Activated naive CD8-positive, alpha-beta T cell (primary cell): ENCODE results near the gene GFAP.

Experiments
- H3K27ac Mint-ChIP-seq: one replicate; pipeline ENCODE4 v1.8.0; 2021; ENCODE audit warnings: mixed read lengths
- H3K27me3 Mint-ChIP-seq: one replicate; pipeline ENCODE4 v1.8.0; 2021; ENCODE audit warnings: mixed read lengths
- H3K36me3 Mint-ChIP-seq: one replicate; pipeline ENCODE4 v1.8.0; 2021; ENCODE audit warnings: mixed read lengths
- H3K4me1 Mint-ChIP-seq: one replicate; pipeline ENCODE4 v1.8.0; 2021; ENCODE audit warnings: low read depth, mixed read lengths
- H3K4me3 Mint-ChIP-seq: one replicate; pipeline ENCODE4 v1.8.0; 2021; ENCODE audit warnings: mild to moderate bottlenecking, mixed read lengths
- H3K9me3 Mint-ChIP-seq: one replicate; pipeline ENCODE4 v1.8.0; 2021; ENCODE audit warnings: low read depth, mixed read lengths

GFAP gene

GRCh38 chr17:44911133-44912001 lies 3.9 kb downstream of the GFAP start:
- H3K27me3 Mint-ChIP-seq: peaks cover 10% of the 10 kb centered on the region
- no peaks in the 10 kb centered on the region for H3K9me3 Mint-ChIP-seq
- peaks cover 6% of the 10 kb centered on the region for H3K4me1 Mint-ChIP-seq
- H3K27ac Mint-ChIP-seq: no peak overlapping the region
- peak overlapping the region; percentile 20 for H3K4me3 Mint-ChIP-seq
- H3K36me3 Mint-ChIP-seq: no peaks in the 10 kb centered on the region

DNA sequence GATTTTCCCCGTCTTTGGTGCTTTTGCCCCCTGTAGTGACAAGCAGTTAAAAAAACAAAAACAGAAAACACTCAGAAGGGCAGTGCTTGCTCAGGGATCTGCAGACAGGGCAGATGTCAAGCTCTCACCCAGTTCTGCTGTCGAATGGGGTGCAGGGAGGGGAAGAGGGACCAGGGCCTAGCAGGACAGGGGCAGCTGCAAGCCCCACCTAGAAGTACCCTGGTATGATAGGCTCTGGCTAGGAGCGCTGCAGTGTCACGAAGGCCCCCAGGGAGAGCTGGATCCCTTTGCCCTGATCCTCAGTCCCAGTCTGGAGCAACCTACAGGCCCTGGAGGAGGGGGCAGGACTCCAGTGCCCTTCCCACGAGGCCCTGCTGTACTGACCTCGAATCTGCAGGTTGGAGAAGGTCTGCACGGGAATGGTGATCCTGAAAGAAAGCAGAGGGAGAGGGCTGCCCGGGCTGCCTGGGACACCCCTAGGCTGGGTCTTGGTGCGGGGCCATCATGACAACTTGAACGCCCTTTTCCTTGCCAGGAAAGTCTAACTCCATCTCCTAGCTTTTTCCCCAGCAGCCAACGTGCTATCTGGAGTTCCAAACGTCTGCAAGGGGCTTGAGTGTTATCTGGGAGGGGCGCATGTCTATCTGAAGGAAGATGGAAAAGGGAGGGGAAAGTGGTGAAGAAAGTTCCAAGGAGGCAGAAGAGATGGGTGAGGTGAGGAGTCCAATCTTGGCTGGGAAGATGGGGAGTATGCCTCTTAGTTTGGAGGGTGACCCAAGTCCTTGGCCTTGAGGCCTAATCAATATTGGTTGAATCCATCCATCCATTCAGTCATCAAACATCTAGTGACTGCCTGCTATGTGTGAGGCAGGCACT lies 4.8 kb downstream of the GFAP start:
- Mint-ChIP-seq H3K27me3 (peaks cover 10% of the 10 kb centered on the region), H3K36me3 (no peaks in the 10 kb centered on the region), H3K4me3 (peak overlapping the region; percentile 25), H3K27ac (no peak overlapping the region), H3K9me3 (no peaks in the 10 kb centered on the region), H3K4me1 (peaks cover 6% of the 10 kb centered on the region)

DNA sequence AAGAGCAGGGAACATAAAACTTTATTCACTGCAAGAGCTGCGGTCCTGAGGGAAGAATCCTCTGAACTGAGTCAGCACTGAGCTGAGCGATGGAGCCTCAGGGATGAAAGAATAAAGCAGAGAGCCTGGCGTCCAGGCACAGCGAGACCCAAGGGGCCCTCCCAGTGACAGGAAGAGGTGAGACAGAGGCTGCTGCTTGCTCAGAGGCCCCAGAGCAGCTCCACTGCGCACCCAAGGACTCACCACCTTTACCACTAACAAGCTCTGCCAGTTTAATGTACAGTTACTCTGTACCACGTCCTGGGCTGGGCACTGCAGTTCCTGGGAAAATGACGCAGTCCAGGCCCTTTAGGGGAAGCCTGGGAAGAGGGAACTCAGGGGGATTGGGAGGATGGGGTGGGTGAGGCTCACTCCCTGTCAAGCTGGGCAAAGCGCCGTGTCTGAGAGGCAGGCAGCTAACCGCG lies 5.6 kb downstream of the GFAP start:
- H3K4me3 Mint-ChIP-seq: no peak overlapping the region
- H3K27me3 Mint-ChIP-seq: peaks cover 10% of the 10 kb centered on the region
- H3K27ac Mint-ChIP-seq: no peak overlapping the region
- no peaks in the 10 kb centered on the region for H3K36me3 Mint-ChIP-seq
- no peaks in the 10 kb centered on the region for H3K9me3 Mint-ChIP-seq
- peaks cover 6% of the 10 kb centered on the region for H3K4me1 Mint-ChIP-seq

DNA sequence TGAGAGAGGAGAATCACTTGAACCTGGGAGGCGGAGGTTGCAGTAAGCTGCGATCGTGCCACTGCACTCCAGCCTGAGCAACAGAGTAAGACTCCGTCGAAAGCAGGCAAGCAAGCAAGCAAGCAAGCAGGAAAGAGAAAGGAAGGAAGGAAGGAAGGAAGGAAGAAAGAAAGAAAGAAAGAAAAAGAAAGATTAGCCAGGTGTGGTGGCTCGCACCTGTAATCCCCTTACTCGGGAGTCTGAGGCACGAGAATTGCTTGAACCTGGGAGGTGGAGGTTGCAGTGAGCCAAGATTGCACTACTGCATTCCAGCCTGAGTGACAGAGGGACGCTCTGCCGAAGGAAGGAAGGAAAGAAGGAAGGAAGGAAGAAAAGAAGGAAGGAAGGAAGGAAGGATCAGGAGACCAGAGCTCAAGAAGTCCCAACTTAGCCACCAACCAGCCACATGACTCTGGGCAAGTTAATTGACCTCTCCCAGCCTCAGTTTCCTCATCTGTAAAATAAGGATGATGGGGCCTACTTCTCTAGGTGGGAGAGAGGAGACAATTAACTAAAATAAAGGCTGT lies 6.5 kb downstream of the GFAP start:
- Mint-ChIP-seq H3K4me3 (no peak overlapping the region), H3K36me3 (no peaks in the 10 kb centered on the region), H3K9me3 (no peaks in the 10 kb centered on the region), H3K27me3 (peaks cover 10% of the 10 kb centered on the region), H3K27ac (no peak overlapping the region), H3K4me1 (peaks cover 6% of the 10 kb centered on the region)

- Mint-ChIP-seq H3K36me3 (no peaks in the 10 kb centered on the region), H3K27ac (no peak overlapping the region), H3K27me3 (peaks cover 4% of the 10 kb centered on the region), H3K4me1 (peaks cover 4% of the 10 kb centered on the region), H3K9me3 (no peaks in the 10 kb centered on the region), H3K4me3 (no peak overlapping the region)
Observed at GRCh38 chr17:44907729-44908470, 7.4 kb downstream of the GFAP start.

GRCh38 chr17:44906763-44907728 lies 8.3 kb downstream of the GFAP start:
- no peaks in the 10 kb centered on the region for H3K27me3 Mint-ChIP-seq
- no peaks in the 10 kb centered on the region for H3K36me3 Mint-ChIP-seq
- no peak overlapping the region for H3K4me3 Mint-ChIP-seq
- H3K9me3 Mint-ChIP-seq: no peaks in the 10 kb centered on the region
- no peak overlapping the region for H3K27ac Mint-ChIP-seq
- H3K4me1 Mint-ChIP-seq: peaks cover 4% of the 10 kb centered on the region

DNA sequence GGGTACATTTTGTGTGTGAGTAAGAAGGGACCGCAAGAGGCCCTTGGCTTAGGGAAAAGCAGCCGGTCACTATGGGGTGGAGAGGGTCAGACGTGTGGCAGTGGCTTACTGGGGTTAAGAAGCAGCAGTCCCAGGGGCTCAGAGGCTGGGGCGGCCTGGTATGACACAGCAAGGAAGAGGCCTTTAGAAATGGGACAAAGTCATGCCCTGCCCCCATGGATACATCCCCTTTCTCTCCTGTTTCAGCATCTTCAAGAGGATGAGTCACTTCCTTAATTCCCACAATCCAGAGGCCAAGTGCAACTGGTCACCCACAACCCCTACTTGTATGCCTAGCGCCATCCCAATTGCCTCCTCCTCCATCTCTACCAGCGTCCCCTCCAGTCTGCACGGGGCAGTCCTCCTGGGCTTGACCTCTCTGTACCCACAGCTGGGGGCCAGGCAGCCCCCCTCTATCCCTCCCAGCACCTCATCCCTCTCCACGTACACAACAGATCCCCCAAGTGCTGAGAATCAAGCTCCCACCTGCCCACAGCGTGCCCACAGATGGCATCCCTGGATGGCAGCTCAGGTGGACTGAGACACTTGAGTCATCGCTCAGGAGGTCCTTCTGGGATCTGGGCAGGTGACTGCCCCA lies 9.2 kb downstream of the GFAP start:
- Mint-ChIP-seq H3K36me3 (no peaks in the 10 kb centered on the region), H3K4me3 (no peak overlapping the region), H3K4me1 (peaks cover 4% of the 10 kb centered on the region), H3K27ac (no peak overlapping the region), H3K27me3 (peaks cover 3% of the 10 kb centered on the region), H3K9me3 (no peaks in the 10 kb centered on the region)

- peaks cover 1% of the 10 kb centered on the region for H3K4me1 Mint-ChIP-seq
- H3K9me3 Mint-ChIP-seq: no peaks in the 10 kb centered on the region
- no peak overlapping the region for H3K27ac Mint-ChIP-seq
- no peaks in the 10 kb centered on the region for H3K36me3 Mint-ChIP-seq
- H3K27me3 Mint-ChIP-seq: peaks cover 3% of the 10 kb centered on the region
- no peak overlapping the region for H3K4me3 Mint-ChIP-seq
Observed at GRCh38 chr17:44905006-44906000, 10.0 kb downstream of the GFAP start.

DNA sequence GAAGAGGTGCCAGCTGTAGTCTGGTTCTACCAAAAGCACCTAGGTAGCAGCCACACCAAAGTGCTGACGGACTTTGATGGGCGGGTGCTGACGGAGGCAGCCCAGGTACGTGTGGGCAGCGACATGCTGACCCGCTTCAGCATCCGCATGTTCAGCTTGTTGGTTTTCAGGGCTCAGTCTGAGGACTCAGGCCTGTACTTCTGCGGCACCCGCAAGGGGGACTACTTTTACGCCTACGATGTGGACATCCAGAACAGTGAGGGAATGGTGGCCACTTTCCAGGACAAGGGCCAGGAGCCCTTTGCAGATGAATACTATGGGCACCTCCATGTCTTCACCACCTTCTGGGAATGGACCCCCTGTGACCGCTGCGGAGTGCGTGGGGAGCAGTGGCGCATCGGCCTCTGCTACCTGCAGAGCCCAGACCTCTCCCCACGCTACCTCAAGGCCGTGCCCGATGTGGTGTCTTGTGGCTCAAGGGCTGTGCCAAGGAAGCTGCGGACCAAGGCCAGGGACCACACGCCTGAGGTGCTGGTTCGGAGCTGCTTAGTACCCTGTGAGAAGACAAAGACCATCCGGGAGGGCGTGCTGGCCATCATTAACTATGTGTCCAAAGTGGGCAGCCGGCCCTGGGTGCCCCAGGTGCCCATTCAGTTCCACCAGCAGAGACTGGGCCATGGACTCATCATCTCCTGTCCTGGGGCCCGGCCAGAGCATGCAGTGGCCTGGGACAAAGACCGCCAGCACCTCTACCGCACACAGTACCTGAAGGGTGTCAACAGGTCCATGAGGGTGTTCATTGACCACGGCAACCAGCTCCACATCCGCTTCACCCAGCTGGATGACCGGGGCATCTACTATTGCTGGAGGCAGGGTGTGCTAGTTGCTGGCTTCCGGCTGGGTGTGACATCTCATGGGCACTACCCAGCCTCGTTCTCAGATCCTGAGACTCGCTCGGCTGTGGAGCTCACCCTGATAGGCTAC lies 11.0 kb downstream of the GFAP start:
- Mint-ChIP-seq H3K9me3 (no peaks in the 10 kb centered on the region), H3K4me3 (no peak overlapping the region), H3K27me3 (peaks cover 3% of the 10 kb centered on the region), H3K4me1 (peaks cover 8% of the 10 kb centered on the region), H3K36me3 (no peaks in the 10 kb centered on the region), H3K27ac (no peak overlapping the region)

DNA sequence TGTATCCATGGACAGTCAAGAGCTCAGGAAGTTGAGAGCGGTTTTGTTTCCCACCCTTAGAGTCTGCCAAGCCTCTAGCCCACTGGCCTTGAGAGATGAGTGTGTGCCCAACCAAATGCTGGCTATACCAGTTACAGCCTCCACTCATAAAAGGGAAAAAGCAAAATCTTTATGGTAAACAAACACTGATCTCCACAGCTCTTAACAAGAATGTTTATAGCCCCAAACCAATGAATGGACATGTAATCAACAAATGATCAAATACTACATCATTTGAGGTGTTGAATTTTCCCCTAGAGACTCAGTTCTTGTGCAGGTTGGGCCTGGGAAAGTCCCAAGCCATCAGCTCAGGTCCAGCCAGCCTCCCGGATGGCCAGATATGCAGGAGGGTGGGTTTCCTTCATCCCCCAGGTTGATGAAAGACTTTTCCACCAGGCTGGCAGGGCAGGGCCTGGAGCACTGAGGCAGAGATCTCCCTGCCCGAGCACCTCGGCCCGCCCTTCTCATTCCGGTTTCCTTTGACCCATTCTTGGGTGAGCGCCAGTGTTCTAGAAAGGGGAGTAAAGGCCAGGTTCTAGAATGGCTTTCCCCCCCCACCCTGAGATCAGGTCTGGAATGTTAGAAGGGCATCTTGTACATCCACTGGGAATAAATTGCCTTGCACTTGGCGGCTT lies 12.2 kb downstream of the GFAP start:
- Mint-ChIP-seq H3K36me3 (peaks cover 4% of the 10 kb centered on the region), H3K4me1 (peaks cover 15% of the 10 kb centered on the region), H3K4me3 (no peak overlapping the region), H3K27ac (no peak overlapping the region), H3K9me3 (no peaks in the 10 kb centered on the region), H3K27me3 (peaks cover 3% of the 10 kb centered on the region)

- Mint-ChIP-seq H3K9me3 (no peaks in the 10 kb centered on the region), H3K36me3 (peaks cover 4% of the 10 kb centered on the region), H3K4me3 (no peak overlapping the region), H3K27me3 (peaks cover 3% of the 10 kb centered on the region), H3K4me1 (peaks cover 15% of the 10 kb centered on the region), H3K27ac (no peak overlapping the region)
Observed at GRCh38 chr17:44902135-44902760, 13.1 kb downstream of the GFAP start.
